Fibroblast of skin of left biceps (primary cell): ENCODE measurements around the gene ARSB.
"Not testable (repeated sequence)": the region's sequence is repeated elsewhere in the genome, so short reads cannot be mapped to it uniquely, and the experiment has no call there.

Source experiments
- DNase-seq, 2 experiments: peaks; one replicate each; pipeline ENCODE4 v3.0.0-alpha.2; 2013; ENCODE audit warnings: low read depth in 2 of 2

Gene ARSB

GRCh38 chr5:78995521-78996007 is 10.5 kb upstream of the ARSB start:
- DNase-seq: no peak

DNA sequence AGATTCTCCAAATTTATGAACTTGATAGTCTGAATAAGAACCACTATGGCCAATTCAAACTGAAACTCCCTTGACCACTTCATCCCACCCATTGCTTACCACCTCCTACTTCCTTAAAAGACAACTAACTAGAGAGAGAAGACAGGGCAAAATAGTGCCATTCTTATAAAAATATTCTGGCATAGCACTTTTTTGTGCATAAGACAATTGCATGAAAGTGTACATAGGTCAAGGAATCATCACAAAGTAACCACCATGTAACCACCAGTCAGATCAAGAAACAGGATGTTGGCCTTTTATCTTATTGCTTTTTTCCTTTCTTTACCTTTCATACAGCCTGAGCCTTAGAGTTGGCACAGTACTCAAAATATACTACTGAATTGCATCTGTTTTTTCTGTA is 8.1 kb upstream of the ARSB start:
- no peak for DNase-seq

GRCh38 chr5:78992146-78992545 is 7.0 kb upstream of the ARSB start:
- DNase-seq: no peak

GRCh38 chr5:78989080-78989479 is 4.0 kb upstream of the ARSB start:
- no peak for DNase-seq

DNA sequence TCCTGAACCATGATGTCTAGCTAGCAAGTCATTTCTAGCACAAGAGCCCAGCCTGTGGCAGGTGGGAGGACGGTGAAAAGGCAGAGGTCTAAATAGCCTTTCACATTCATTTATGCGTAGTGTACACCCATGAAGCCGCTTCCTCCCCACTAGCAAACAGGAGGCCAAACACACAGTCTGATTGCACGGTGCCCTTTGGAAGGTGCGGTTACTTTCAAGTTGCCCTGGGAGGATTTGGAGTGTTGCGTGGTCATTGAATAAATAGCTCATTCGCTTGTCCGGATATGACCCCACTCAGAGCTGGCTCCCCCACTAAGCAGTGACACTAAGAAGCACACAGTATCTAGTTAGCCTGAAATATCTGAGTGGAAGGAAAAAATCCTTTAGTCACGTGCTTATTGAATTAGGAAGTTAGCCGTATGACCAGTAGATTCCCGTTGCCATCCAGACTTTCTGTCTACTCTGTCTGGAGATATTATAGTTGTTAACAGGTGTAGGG is 664 bp upstream of the ARSB start:
- no peak for DNase-seq

GRCh38 chr5:78984439-78985115 is 533 bp downstream of the ARSB start:
- peak; percentile 57 to 58 for DNase-seq

DNA sequence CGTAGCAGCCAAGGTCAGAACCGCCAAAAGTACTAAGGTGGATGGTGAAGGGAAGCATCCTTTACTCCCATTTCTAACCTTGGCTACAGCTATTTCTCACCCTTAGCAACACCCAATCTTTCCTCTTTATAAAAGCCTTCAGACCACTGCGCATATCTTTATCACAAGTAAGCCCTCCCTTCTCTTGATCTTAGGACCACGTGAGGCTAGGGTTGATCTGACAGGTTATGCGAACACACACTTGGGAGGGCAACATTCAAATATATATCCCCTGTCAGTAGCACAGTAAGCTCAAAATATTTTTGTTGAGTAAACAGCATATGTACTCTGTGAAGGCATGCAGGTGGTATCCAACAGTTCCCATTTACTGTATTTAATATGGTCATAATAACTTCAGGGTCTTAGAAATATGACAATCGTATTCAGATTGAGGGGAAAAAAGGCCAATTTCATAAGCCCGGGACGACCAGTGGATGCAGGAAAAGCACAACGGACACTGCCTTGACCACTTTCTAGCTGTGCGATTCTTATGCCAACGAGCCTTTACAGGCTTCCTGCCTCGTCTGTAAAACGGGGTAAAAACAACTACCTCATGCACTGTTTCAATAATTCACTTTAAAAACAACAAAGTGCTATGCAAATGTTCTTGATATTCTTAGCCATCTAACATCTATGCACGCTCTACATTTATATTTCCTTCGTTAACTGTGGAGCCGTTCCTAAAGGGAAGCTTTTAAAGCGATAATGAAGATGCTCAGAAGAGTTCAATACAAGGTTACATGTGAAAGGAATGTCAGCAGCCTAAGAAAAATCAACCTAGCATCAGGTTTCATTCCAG is 1.3 kb downstream of the ARSB start:
- no peak for DNase-seq

- not testable (repeated sequence) for DNase-seq
Measured at GRCh38 chr5:78983194-78983593, 1.9 kb downstream of the ARSB start.

GRCh38 chr5:78979909-78980308 is 5.2 kb downstream of the ARSB start:
- DNase-seq: no peak

GRCh38 chr5:78979117-78979742 is 5.9 kb downstream of the ARSB start:
- no peak for DNase-seq

- no peak for DNase-seq
Measured at GRCh38 chr5:78975035-78975434, 10.1 kb downstream of the ARSB start.

- DNase-seq: no peak
Measured at GRCh38 chr5:78974601-78975000, 10.5 kb downstream of the ARSB start.

DNA sequence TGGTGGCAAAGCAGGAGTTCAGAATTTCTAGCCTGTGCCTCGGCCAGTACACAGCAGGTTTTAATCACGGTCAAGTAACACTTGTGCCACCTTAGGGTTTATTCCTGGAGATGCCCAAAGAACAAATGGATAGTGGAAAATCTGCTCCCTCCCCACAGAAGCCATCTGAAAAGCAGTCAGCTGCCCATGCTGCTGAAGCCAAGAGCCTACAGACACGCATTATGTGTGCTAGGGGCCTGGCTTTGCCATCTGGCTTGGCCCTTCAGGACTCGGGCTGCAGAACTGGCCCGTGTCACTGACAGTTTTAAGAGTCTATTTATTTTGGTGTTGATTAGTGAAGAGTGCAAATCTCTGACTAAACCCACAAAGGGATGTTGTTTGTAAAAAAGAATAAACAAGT is 11.1 kb downstream of the ARSB start:
- no peak for DNase-seq

- DNase-seq: peak; percentile 80 to 82
Measured at GRCh38 chr5:78972654-78973428, 12.3 kb downstream of the ARSB start.

DNA sequence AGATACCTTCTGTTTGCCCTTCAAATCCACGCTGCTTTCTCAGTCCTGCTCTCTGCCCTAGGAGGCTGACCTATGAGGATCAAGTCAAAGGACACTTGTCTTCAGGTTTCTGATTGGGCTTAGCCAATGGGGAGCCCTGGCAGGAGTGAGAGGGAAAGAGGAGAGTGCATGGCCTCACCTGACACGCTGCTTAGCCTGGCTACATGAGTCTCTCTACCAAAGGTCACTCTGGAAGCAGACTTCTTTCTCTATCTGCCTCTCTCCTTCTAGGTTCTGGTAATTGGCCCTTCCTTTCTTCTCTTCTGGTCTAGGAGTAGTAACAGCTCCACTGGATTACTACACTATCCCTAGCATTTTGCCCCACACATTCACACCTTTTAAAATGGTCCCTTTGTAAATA is 13.1 kb downstream of the ARSB start:
- DNase-seq: no peak

DNA sequence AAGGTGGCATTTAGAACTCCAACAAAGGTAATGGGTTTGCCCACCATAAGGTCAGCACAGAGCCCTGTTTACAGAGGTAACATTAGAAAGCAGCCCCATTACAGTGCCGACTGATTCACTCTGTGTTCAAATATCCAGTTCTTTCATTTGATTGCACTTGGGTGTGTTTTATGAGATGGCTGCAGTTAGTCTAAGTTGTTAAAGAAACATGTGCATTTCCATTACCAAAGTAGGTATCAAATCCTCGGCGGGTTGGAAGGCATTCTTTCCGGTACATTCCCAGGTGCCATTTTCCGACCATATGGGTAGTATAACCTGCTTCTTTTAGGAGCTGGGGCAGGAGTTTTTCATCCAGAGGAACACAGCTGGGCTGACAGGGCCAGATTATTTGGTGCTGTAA is 16.3 kb downstream of the ARSB start:
- no peak for DNase-seq

DNA sequence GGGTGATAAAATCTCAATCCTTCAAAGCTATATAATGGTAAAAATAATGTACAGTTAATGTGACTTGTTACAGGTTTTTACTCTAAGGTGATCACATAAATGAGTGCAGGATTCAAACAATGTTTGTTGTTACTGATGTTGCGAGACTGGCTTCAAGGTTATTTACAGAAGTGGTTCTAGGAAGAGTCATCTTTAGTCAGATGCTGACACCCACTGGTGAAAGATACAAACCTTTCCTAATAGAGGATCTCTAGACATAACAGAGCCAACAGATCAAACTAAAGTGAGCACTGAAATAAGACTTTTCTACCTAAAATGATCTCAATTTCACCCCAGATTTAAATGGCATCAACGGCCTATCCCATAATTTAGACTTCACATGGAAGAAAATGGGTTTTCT is 20.2 kb downstream of the ARSB start:
- peak in 1 of 2 experiments; percentile 42 for DNase-seq

- no peak for DNase-seq
Measured at GRCh38 chr5:78961743-78962142, 23.4 kb downstream of the ARSB start.

DNA sequence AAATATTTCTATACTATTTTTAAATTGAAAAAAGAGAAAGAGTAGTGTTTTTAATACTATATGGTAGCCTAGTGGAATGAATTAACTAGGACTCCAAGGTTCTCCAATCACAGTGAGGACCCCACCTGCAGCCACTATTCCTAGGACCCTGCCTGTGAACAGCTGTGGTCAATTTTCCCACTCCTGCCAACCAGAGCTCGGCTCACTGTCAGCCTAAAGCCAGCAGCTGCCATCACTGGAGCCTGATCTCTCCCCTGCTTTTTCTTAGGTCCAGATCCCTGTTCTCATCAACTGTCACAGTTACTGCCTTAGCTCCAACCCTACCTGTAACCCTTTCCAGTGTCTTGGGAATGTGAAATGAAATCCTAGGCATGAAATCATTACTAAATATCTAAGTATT is 25.3 kb downstream of the ARSB start:
- no peak for DNase-seq

- DNase-seq: no peak
Measured at GRCh38 chr5:78958672-78959445, 26.3 kb downstream of the ARSB start.

GRCh38 chr5:78956901-78957300 is 28.2 kb downstream of the ARSB start:
- DNase-seq: no peak
